Stimulated activated CD8-positive, alpha-beta memory T cell treated with anti-CD3 and anti-CD28 coated beads, Interleukin-4, amount 100 ng/mL, for 4 hours (primary cell): ENCODE results near the gene HOXB7.
A peak's percentile ranks its signal among the peaks of the same experiment; 100 is the strongest.

Experiments
- DNase-seq, 2 donors: peaks; one replicate each; pipeline ENCODE4 v3.0.0-alpha.2; 2020; ENCODE audit warnings: low read depth in 2 of 2, low spot score in 1 of 2

Gene HOXB7

DNA sequence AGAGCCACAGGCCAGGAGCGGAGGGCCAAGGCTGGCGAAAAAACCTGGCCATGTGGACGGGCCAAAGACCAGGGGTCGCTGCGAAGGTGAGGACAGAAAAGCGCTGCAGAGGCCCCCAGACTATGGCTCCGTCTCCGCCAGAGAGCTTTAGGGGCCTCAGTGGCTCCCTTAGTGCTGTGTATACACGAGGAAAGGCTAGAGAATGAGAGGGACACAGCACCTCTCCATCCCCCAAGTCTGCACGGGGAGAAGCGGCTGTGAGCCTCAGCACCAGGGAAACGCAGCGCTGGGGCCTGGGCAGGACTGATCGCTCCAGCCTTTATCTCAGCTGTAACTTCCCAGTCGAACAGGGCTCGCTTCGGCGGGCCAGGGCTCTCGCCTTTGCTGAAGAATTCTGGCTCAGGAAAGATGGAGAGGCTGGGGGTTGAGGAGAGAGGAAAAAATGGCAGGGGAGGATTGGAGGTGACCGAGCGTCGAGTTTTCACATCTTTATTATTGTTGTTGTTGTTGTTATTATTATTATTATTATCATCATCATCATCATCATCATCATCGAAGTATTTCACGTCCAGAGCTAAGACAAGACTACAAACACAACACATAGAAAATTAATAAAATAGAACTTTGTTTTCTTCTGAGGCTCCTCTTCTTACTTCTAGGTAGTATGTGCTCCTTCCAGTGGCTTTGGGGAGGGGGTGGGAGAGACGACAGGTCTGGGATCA lies 15.4 kb downstream of the HOXB7 start:
- DNase-seq, result no peak

DNA sequence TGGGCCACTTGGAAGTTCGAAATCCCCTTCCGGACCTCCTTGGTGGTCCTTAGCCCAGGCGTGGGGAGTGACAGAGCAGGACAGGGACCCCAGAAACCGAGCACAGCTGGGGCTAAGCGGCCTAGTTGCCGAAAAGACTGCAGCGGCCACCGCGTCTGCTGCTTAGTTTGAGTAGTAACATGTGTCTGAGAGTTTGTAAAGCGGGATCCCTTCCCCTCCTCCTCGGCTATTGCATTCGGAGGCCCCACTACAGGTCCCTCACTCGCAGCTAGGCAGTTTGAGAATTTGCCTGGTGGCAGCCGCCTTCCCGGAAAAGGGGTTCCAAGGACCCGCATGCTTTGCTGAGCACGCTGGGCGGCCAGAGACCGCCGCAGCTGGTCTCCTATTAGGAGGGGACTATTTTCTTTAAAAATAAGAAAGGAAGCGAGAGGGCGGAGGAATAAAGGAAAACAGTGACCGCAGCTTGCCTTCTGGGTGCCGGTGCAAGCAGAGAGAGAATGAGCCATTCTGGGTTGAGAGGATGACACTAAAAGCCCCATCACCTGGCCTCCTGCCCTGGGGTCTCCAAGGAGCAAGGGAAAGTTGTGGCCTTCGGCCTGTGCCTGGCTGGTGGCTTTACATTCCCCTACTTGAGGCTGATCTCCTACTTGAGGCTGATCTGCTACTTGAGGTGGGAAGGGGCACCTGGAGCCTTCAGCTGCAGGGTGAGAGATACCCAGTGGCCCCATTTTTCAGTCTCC lies 16.1 kb downstream of the HOXB7 start:
- no peak for DNase-seq

DNA sequence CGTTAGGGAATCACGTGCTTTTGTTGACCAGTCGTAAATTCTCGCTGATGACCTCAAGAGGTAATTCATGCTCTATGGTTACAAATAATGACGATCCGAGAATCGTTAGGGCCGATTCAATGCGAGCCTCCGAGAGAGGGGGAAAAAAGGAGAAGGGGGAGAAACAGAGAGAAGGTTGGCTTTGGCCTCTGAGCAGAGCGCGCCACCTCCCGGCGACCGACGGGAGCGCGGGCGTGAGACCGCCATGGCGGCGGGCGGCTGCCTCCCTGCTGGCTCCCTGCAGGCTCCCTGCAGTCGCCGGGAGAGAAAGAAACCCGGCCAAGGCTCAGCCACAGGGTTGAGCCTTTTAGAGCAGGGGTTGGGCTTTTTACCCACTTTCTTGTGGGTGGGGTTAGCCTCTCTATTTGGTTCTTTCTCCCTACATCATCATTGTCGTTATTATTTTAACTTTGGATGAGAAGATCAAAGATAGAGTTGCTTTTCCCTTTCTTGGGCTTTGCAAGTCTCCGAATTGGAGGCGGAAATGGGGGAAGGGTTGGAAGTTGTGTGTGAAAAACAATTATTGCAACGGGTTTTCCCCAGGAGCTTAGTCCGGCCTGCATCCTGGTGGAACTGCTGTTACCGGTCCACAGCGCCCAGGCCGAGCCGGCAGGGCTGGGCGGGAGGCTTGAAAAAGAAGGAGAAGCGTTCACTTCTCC lies 16.8 kb downstream of the HOXB7 start:
- peak in 1 of 2 donors; percentile 58 for DNase-seq

DNA sequence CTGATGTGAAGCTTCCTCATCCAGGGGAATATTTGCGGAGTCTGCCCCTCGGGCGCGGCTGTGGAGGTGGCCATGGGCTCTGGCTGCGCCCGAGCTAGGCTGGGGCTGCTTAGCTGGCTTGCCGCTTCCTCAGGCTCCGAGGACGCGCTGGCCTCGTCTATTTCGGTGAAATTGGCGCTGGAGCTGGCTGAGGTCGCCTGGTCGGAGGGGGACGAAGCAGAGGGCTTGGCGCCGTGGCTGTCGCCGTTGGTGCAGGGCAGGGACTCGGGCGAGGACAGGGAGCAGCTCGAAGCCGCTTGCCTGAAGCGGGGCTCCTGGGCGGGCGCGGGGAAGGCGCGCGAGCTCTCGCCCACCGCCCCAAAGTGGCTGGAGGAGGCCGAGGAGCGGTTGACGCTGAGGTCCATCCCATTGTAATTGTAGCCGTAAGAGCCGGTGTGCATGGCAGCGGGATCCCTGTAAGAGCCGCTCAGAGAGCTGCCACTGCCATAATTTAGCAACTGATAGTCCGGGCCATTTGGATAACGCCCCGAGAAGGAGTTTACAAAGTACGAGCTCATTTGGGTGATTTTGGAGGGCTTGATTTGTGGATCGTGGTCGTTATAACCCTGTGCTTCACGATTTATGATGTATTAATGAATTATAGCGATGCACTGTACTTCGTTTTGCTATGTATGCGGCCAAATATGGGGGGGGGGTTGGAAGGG lies 17.5 kb downstream of the HOXB7 start, which contains the start of gene HOXB5:
TSS of gene HOXB5 (minus strand) at position 654 of the 704 bp plus-strand sequence. CDS start at position 557, 97 bp downstream.
- DNase-seq, result no peak

DNA sequence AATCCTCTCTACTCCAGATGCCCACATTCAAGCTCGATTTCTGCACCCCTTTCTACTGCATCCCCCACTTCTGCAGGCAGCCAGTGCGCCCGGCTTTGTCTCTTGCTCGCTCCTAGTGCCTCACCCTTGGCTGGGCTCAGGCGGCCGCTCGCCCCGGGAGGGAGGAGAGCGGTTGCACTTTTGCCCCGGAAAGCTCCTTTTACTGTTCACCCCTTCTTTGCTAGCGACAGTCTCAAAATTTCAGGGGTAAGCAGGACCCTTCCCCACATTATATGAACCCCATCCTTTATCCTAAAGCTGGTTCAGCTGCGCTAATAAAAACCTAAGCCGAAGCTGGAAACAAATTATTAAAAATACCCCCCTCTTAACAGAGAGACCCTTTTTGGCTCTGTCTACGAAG lies 18.2 kb downstream of the HOXB7 start:
- DNase-seq, result no peak

DNA sequence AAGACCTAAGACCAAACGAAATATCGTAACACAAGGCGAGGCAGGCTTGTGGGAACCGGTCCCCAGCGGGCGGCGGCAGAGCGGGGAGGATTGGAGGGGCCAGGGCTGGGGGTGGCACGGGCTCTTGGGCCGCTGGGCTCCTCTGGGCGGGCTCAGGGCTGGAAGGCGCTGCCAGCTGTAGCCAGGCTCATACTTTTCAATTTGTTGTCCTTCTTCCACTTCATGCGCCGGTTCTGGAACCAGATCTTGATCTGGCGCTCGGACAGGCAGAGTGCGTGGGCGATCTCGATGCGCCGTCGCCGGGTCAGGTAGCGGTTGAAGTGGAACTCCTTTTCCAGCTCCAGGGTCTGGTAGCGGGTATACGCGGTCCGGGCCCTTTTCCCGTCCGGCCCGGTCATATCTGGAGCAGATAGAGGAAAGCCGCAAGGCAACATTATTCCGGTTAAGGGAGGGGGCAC lies 18.7 kb downstream of the HOXB7 start:
- DNase-seq, result no peak

DNA sequence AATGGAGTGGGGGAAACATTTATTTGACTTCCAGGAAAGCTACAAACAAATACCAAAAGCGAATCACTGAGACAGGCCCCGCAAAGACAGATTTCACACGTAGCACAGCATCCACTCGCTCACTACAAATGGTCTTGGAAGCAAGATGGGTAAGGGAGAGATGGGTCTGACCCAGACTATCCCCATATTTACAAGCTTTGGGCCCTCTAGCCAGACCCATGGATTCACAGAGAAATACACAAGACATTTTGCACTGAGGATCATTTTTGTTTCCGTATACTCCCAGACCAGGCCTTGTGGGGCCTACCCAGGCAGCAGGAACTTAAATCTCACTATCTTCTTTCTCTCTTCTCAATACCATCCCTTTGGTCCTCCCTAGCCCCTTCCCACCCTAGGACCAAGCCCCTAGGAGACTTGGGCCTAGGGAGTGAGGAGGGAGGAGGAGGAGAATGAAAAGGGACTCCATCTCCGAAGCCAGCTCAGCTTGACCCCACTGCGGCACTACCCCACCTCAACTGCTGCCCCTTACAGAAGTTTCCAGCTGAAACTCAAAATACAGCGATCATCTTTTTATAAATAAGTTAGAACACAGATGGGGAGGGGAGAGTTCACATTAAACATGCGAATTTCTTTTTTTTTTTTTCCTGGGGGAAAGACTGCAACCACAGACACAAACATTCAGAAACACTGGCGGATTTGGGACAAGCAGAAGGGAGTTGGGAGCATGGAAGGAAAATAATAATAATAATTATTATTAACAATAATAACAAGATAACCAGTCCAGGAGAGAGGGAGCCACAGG lies 19.4 kb downstream of the HOXB7 start:
- no peak for DNase-seq

DNA sequence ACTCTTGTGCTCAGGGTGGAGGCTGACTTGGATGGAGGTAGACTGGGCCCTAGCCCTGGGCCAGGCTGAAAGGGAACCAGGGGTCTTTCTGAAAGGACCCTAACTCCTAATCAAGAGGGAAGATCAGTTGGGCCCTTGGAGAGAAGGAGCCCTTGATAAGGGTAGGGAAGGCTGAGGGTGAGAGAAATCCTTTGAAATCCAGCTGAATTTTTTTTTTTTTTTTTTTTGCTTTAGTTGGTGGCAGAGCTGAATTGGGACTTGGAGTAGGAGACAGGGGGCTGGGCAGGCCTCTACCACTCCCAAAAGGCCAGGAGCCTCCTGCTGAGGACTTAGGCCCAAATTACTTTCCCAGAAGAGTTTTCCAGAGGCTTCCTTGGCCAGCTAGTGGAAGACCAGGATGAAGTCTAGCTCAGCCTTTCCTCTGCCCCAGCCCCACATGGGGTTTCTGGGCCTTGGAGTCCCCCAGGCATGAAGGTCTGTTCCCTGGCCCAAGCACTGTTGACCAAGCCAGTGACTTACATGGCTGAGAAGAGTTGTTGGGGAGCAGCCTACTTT lies 20.1 kb downstream of the HOXB7 start:
- no peak for DNase-seq

DNA sequence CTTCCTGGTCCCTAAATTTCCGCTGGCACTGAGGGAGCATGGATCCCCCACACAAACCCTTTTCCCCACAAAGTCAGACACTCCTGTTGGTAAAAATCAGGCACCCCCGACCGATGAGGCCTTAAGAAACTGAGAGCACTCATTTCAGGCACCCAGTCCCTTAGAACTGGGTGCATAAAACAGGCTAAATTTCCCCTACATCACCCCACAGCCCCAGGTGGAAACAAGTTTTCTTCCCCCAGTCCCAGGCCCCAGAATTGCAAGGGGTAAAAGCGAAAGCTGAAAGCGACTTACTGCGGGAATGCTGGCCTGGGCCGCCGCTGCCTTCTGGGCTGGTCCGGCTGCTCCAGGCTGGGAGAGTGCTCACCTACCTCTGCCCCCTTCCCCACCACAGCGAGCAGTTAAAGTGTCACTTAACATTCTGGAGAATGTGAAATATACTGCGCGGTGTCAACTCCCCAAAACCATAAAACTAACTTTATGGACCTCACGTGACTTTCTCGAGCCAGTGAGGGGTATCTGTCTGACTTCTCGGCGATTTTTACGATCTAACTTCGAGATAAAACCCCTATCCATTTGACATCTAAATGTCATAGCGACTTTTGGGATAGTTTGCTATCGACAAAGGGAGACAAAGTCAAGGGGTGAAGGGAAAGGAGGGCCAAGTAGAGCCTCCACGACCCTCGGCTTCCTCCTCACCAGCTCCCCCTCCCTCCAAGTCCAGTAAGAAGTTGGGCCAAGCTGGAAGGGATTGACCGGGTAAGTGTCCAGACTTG lies 20.8 kb downstream of the HOXB7 start, which contains the start of gene HOXB3:
TSS of gene HOXB3 (minus strand) at position 411 of the 776 bp plus-strand sequence. CDS start 37,767 bp downstream, outside the sequence.
- DNase-seq, result no peak

DNA sequence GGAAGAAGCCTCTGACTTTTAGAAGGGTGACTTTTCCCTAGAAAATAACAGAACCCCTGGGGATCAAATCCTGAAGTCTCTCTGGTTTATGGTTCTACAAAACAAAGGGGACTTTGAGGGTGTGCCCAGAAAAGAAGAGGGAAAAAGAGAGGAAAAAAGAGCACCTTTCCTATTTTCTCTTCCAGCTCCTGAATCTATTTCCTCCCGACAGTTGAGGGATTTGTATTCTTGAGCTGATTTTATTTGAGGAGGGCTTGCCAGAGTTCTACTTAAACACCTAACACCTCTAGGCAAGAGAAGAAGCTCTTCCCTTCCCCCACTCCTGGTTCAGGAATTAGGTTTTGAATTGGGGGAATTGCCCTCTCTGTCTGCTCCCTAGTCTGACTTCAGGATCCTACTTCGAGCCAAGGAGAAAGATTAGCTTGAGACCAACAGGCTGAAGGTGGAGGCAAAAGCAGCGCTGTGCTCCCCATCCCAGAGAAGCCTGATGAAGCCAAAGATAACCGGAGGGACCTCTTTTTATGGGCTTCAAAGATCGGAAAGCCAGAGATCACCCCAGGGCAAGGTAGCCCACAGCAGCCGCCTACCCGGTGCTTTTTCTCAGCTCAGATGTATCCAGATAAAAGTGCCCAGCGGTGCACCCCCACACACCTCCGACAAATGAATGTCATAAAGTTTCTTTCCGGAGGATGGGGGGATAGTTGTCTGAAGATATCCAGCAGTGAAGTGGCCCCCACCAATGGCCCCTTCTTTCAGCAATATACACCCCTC lies 21.6 kb downstream of the HOXB7 start:
- no peak for DNase-seq

DNA sequence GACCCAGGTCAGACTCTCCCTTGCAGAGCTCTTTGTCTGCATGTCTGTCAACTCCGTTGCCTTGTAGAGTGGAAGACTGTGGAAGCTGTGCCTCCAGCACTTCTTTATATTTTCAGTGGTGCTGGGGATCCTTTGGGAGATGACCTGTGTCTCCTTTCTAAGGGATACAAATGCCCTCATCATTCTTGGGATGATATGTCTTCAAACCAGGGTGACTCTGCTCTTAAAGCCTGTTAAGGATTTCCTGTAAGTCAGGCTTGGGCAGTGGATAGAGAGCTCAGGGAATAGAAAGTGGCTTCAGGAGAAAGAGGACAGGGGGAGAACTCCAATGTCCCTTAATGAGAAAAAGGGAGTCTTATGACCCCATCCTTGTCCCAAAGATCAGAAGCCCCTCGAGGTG lies 22.3 kb downstream of the HOXB7 start:
- no peak for DNase-seq

DNA sequence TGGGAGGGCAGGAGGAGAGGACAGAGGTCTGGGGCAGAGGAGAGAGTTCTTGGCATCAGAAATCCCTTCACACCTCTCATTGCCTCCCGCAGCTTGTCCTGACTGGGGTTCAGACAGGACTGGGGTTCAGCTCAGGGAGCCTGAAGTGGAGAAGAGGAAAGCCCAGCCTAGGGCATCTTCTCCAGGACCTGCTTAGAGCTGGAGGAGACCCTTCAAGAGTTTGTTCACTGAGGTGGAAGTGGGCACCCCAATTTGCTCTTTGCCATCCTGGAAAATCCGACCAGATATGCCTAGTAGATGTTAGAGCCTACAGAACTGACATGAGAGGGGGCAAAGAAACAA lies 22.8 kb downstream of the HOXB7 start:
- no peak for DNase-seq

DNA sequence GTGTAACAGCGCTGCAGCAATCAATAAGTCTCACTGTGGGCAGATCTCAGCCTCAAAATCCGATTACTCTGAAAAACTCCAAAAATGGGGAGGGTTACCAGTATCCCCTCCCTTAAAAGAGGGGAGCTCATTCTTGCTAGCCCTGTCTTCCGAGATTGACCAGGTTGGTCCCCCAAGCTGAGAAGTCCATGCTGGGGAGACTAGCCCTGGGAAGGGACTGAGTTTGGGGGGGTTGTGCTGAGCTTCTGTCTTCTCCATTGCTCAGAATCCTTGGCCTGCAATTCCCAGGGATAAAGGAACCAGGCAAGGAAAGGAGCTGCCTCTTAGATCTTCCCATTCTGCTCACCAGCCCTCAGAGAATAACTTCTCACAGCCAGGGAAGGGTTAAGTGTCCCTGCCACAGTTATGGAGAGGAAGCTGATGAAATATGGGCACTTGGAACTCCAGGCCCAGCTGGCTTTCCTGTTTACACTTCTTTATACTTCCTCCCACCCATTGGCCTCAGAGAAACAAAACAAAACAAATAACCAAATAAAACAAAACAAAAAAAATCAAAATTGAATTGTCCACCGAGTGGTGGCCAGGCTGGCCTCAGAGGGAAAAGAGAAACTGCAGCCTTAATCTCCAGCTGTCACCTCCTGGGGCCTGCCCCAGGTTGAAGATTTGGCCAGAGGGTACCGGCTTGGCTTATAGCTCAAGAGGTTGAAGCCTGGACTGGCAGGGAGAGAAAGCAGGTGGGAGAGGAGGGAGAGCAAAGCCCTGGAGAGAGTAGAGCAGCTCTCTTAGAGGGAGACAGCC lies 23.3 kb downstream of the HOXB7 start:
- no peak for DNase-seq

DNA sequence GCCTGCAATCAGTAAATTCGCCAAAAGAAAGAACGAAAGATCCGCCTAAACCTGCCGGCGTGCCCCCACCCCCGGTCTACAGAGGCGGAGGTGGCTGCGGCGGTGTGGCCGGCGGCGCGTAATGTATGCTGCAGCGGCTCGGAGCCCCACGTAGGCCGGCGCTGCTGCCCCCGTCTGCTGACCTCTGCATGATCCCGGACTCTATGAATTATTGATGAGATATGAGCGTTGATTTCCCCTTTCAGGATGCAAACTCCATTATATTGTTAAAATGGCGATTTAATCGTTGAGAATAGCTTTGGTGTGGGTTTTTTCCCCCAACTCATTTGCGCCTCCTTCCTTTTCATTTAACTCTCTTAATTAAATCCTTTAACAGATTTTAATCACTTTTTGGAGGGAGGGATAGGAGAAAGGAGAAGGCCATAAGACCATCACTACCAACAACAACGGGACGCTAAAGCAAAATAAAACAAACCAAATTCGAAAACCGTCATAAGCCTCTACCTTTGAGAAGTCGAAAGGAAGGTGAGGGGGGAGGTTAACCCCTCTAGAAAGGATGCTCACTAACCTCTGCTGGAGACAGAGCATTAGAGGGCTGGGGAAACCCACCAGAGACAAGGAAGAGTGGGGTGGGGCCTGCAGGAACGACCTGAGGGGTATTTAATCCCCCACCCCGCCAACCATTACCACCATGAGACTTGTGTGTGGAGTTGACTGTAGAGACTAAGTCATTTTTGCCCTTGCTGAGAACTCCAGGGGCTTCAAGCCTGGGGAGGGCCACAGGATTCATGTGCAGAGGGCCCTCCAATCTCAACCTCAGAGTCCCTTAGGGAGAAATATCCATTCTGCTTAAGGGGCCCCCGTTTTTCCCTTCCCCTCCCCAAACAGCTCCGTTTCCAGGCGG lies 24.2 kb downstream of the HOXB7 start:
- no peak for DNase-seq

DNA sequence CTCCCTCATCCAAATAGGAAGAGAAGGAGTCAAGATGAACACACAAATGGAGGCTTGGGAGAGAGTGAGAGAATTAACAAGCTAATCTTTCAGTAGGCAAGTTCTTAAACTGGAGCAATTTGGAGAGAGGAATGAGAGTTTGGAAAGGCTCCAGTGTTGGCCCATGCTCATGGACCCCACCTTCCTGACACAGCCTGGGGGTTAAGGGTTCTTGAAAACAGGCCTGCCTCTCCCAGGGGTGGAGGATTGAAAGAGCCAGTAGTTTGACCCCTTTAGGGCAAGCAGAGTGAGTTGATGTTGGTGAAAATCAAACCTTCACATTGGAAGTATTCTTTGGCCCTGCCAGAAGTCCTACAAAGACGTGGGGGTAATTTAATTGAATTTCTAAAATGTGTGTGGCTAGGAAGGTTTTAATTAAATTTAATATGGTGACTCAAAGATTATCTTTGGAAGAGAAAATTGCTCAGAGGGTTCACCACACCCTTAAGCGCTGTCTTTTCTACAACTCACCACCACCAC lies 26.5 kb downstream of the HOXB7 start:
- no peak for DNase-seq

DNA sequence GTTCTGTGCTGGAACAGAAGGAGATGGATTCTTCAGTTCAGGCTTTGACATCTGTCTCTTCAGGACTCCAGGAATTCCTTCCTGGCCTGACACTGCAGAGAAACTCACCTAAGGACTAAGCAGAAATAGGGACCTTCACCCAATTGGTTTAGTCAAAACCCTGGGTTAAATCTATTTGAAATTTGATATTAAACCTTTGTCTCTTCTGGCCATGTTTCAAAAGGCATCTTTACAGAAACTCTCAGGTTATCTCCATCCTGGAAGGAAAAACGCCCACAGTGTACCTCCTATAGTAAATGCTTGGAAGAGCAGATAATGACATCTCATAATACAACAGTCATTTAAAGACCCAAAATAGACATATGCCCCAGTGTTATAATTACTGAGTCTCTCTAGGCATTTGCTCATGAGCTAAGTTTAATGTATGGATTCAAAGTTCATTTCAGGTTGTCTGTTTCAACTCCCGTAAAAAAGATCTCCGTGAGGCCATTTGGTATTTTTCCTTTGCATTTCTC lies 27.1 kb downstream of the HOXB7 start:
- no peak for DNase-seq

DNA sequence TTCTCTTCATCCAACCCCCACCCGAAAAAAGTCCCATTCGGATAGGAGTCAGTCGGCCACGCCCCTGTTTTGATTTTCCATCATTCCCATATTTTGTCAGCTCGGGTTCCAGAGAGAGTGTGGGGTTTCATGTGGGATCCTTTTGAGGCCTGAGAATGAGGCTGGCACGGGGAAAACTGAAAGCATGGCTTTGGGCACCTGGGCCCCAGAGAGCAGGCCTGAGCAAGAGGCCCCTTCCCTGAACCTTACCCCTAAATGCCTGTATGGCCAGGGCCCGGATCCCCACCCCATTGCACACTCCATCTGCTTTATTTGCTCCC lies 28.1 kb downstream of the HOXB7 start:
- DNase-seq, result no peak
